Breast epithelium (tissue), 4 donors: ENCODE measurements around the gene SLCO4A1. TPM values are rescaled to one million over a fixed set of nuclear protein-coding genes. Genes with fewer than 3 reads are reported as not detected.
A peak's percentile ranks its signal among the peaks of the same experiment; 100 is the strongest.

Experiments
- DNase-seq, 2 donors: peaks; one replicate each; pipeline ENCODE4 v3.0.0-alpha.2; 2019; ENCODE audit warnings: low spot score in 2 of 2
- H3K27ac ChIP-seq, 2 donors: fragments of 200-600 bp; sonication (generic) in 1 of 2; one replicate each; pipeline ENCODE4 v1.5.1; 2016 to 2019; ENCODE audit warnings: mild to moderate bottlenecking in 1 of 2
- H3K27me3 ChIP-seq, 2 donors: fragments of 200-600 bp; sonication (generic) in 1 of 2; one replicate each; pipeline versions ENCODE4 v1.5.1 to v1.6.0; 2017 to 2019; ENCODE audit warnings: control low read depth in 1 of 2, mild to moderate bottlenecking in 1 of 2
- H3K36me3 ChIP-seq: fragments of 200-600 bp; one replicate; pipeline ENCODE4 v1.5.1; 2019
- H3K4me1 ChIP-seq, 2 donors: fragments of 200-600 bp; sonication (generic); one replicate each; pipeline ENCODE4 v1.5.1; 2016 to 2019; ENCODE audit warnings: control low read depth in 1 of 2
- H3K4me3 ChIP-seq, 3 donors: fragments of 200-600 bp; sonication (generic); 1 replicate in 2 of 3; 2 replicates in 1 of 3; pipeline ENCODE4 v1.5.1; 2016 to 2019; ENCODE audit warnings: mild to moderate bottlenecking in 3 of 3, moderate library complexity in 2 of 3
- H3K9me3 ChIP-seq, 2 donors: fragments of 200-600 bp; sonication (generic) in 1 of 2; one replicate each; pipeline ENCODE4 v1.5.1; 2016 to 2019; ENCODE audit warnings: control low read depth in 1 of 2
- CTCF ChIP-seq, 3 donors: fragments of 450-650 bp; IDR thresholded peaks; one replicate each; pipeline ENCODE4 v1.5.1; 2016 to 2017; ENCODE audit warnings: antibody characterized with exemption in 3 of 3, mild to moderate bottlenecking in 3 of 3, moderate library complexity in 3 of 3
- POLR2A ChIP-seq: fragments of 450-650 bp; IDR thresholded peaks from one replicate; pipeline ENCODE4 v1.6.1; 2016; ENCODE audit warnings: antibody characterized with exemption, mild to moderate bottlenecking, moderate library complexity
- POLR2AphosphoS5 ChIP-seq, 3 donors: sonication (generic); formaldehyde crosslinking; IDR thresholded peaks; one replicate each; pipeline ENCODE4 v1.6.1; 2017; ENCODE audit warnings: antibody characterized with exemption in 3 of 3
- intact Hi-C: fragments of 100-400 bp; cut with DNase I; formaldehyde crosslinking; loops from one replicate; pipeline ENCODE4 v1.15.1; 2023; ENCODE audit warnings: low total_unique reads
- total RNA-seq, 3 donors: library from RNA; depleted of rRNA; stranded (reverse); fragments of >200 nt; gene quantifications; one replicate each; pipeline ENCODE4 v1.1.0, GENCODE V29; 2016

SLCO4A1 gene
- total RNA-seq, 3 donors from 2014 or later = 8.8 to 26.5 (median 15.4) TPM

GRCh38 chr20:62646851-62647520 is 4.7 kb downstream of the SLCO4A1 start:
- TF ChIP-seq POLR2A (no peak), CTCF (IDR thresholded peaks at IDR 0.05) (no peak), POLR2AphosphoS5 (IDR thresholded peaks at IDR 0.05) (no peak)
- Histone ChIP-seq H3K36me3 (no peaks in the 10 kb centered on the region), H3K4me3 (no peak overlapping the region), H3K27ac (peak overlapping the region; percentile 76 to 85), H3K9me3 (no peaks in the 10 kb centered on the region), H3K27me3 (peaks cover 0 to 7% of the 10 kb centered on the region in 2 donors), H3K4me1 (peaks cover 11 to 14% of the 10 kb centered on the region in 2 donors)
- intact Hi-C loops = no loop called here
- DNase-seq = no peak

GRCh38 chr20:62647521-62648317 is 5.4 kb downstream of the SLCO4A1 start:
- TF ChIP-seq POLR2A = no peak
- no peak for TF ChIP-seq CTCF (IDR thresholded peaks at IDR 0.05)
- TF ChIP-seq POLR2AphosphoS5 (IDR thresholded peaks at IDR 0.05) = peak; percentile 13 to 34 (median 22)
- H3K4me3 ChIP-seq = no peak overlapping the region
- intact Hi-C loops = no loop called here
- peaks cover 0 to 7% of the 10 kb centered on the region in 2 donors for H3K27me3 ChIP-seq
- no peaks in the 10 kb centered on the region for H3K9me3 ChIP-seq
- no peak for DNase-seq
- peaks cover 10 to 15% of the 10 kb centered on the region in 2 donors for H3K4me1 ChIP-seq
- H3K36me3 ChIP-seq = no peaks in the 10 kb centered on the region
- peak overlapping the region; percentile 76 to 85 for H3K27ac ChIP-seq

GRCh38 chr20:62648318-62648995 is 6.2 kb downstream of the SLCO4A1 start:
- intact Hi-C loops = no loop called here
- peaks cover 0 to under 1% of the 10 kb centered on the region in 2 donors for H3K27me3 ChIP-seq
- no peak for DNase-seq
- peaks cover 9 to 12% of the 10 kb centered on the region in 2 donors for H3K4me1 ChIP-seq
- no peaks in the 10 kb centered on the region for H3K36me3 ChIP-seq
- peak overlapping the region; percentile 76 to 85 for H3K27ac ChIP-seq
- TF ChIP-seq POLR2A (no peak), POLR2AphosphoS5 (IDR thresholded peaks at IDR 0.05) (no peak), CTCF (IDR thresholded peaks at IDR 0.05) (no peak)
- no peaks in the 10 kb centered on the region for H3K9me3 ChIP-seq
- H3K4me3 ChIP-seq = no peak overlapping the region

GRCh38 chr20:62649140-62649539 is 6.8 kb downstream of the SLCO4A1 start:
- no peaks in the 10 kb centered on the region for H3K9me3 ChIP-seq
- H3K27me3 ChIP-seq = no peaks in the 10 kb centered on the region
- TF ChIP-seq CTCF (IDR thresholded peaks at IDR 0.05) = no peak
- TF ChIP-seq POLR2AphosphoS5 (IDR thresholded peaks at IDR 0.05) = no peak
- TF ChIP-seq POLR2A = no peak
- intact Hi-C loops = no loop called here
- DNase-seq = no peak
- no peak overlapping the region for H3K4me3 ChIP-seq
- H3K4me1 ChIP-seq = peaks cover 8 to 9% of the 10 kb centered on the region in 2 donors
- H3K36me3 ChIP-seq = no peaks in the 10 kb centered on the region
- peak overlapping the region in 1 of 2 donors; percentile 76 for H3K27ac ChIP-seq
